K562 (cell line): ENCODE results near the gene RELL2. TPM values are rescaled to one million over a fixed set of nuclear protein-coding genes. Genes with fewer than 3 reads are reported as not detected.

Experiments used
- HLTF ChIP-seq: fragments of 450-650 bp; IDR thresholded peaks from 2 replicates; pipeline ENCODE4 v1.6.1; 2016
- HMGXB4 ChIP-seq: sonication (generic); formaldehyde crosslinking; IDR thresholded peaks from 2 replicates; pipeline ENCODE4 v1.8.1; 2023; ENCODE audit warnings: mild to moderate bottlenecking, missing genetic modification reagents
- MBD1 ChIP-seq: fragments of 250-450 bp; sonication (Bioruptor Pico); IDR thresholded peaks from 2 replicates; pipeline ENCODE4 v1.8.0; 2022; ENCODE audit warnings: inconsistent platforms
- SMC3 ChIP-seq: conservative IDR thresholded peaks from 2 replicates; pipeline ENCODE4 v1.6.1; 2011; ENCODE audit warnings: low read depth, low read length, improper control_type of control experiment; ENCODE audit not compliant: insufficient read depth
- TAL1 ChIP-seq: fragments of 450-650 bp; IDR thresholded peaks from 2 replicates; pipeline ENCODE4 v1.6.1; 2016; ENCODE audit warnings: mild to moderate bottlenecking
- TEAD4 ChIP-seq, 2 experiments: sonication (generic) in 1 of 2; formaldehyde crosslinking in 1 of 2; IDR thresholded peaks; 2 replicates each; pipeline versions ENCODE4 v1.6.1 to v1.8.0; 2012 to 2022; ENCODE audit warnings: borderline replicate concordance in 1 of 2, inconsistent platforms in 1 of 2, low read length in 1 of 2, mild to moderate bottlenecking in 1 of 2, missing genetic modification reagents in 1 of 2
- ZNF3 ChIP-seq: fragments of 250-450 bp; sonication (Bioruptor Pico); IDR thresholded peaks from 2 replicates; pipeline ENCODE4 v1.5.0; 2021; ENCODE audit warnings: mild to moderate bottlenecking, moderate library complexity
- ZNF395 ChIP-seq: fragments of 200-800 bp; sonication (Bioruptor generic); IDR thresholded peaks from 2 replicates; pipeline ENCODE4 v1.6.1; 2017; ENCODE audit warnings: missing genetic modification characterization, missing compliant biosample characterization
- polyA plus RNA-seq, 8 experiments: library from polyadenylated mRNA; depleted of rRNA in 4 of 8; stranded (reverse) in 5 of 8; unstranded in 3 of 8; fragments of >200 nt; fragmentation: Nextera tagmentation in 2 of 8; fragmentation: Illumina TruSeq in 1 of 8; extraction: Ambion mirVana in 2 of 8; extraction: Trizol in 1 of 8; gene quantifications; 2 replicates each; pipeline versions ENCODE4 v1.2.1 to v1.2.3, GENCODE V29; 2011 to 2014; ENCODE audit warnings: inconsistent platforms in 1 of 8, missing spikeins in 1 of 8
- total RNA-seq, 7 experiments: library from RNA; depleted of rRNA in 6 of 7; stranded (reverse); fragments of >200 nt in 6 of 7; fragmentation: Illumina TruSeq in 2 of 7; extraction: Trizol in 2 of 7; gene quantifications; 2 replicates each; pipeline versions ENCODE4 v1.2.1 to v1.2.3, GENCODE V29; 2011 to 2021; ENCODE audit warnings: low replicate concordance in 1 of 7
- TF ChIP-seq, protein P1 (sequence below): fragments of 250-450 bp; sonication (Bioruptor Pico); IDR thresholded peaks from 2 replicates; pipeline ENCODE4 v1.9.0; 2021; ENCODE audit warnings: mild to moderate bottlenecking

The RELL2 gene
- total and polyA plus RNA-seq, 9 of the 15 experiments (the other 6 are each of a cell fraction or from before 2014, with no cell fraction given) = 0.06 to 36.0 (median 14.3) TPM

DNA sequence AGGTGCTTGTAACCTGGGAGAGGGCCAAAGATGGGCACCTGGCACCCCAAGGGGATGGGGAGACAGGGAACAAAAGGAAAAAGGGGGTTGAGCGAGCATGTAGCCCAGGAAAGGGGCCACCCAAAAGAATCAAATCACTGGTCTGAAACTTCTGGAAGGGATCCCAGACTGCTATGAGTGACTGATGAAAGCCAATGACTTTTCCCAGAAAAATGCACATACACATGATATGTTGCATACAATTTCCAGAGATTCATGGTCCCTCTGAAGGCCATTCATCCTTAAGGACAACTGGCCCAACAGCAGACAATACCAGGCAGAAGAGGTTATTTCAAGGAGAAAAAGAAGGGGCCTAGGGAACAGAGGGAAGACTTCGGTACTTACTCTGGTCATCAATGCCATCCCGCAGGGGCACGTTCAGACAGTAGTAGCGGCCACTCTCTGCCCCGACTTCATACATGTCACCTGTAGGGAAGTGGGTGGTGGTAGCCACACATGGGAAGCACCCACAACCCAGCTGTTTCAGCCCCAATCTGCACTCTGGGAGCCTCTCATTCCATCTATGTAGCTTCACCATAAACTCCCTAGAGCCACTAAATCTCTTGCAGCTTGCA is 8.5 kb upstream of the RELL2 start (continued):
- TF ChIP-seq ZNF395 (CRISPR knock-in tag) (no peak), HLTF (no peak), HMGXB4 (no peak), TAL1 (no peak), MBD1 (CRISPR knock-in tag) (no peak), TEAD4 (IDR thresholded peaks at IDR 0.05; ENCODE audit: low read length) (no peak), TEAD4 (CRISPR knock-in tag; IDR thresholded peaks at IDR 0.05; ENCODE audit: borderline replicate concordance) (no peak), SMC3 (no peak), ZNF3 (CRISPR knock-in tag) (no peak)
- TF ChIP-seq, protein P1, sequence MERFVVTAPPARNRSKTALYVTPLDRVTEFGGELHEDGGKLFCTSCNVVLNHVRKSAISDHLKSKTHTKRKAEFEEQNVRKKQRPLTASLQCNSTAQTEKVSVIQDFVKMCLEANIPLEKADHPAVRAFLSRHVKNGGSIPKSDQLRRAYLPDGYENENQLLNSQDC (CRISPR knock-in tag) = no peak
